Breast epithelium (tissue), 4 donors: Measurements from ENCODE around the gene FNDC3A. TPM values are rescaled to one million over a fixed set of nuclear protein-coding genes. Genes with fewer than 3 reads are reported as not detected.
A peak's percentile ranks its signal among the peaks of the same experiment; 100 is the strongest.
"Not testable (repeated sequence)": the region's sequence is repeated elsewhere in the genome, so short reads cannot be mapped to it uniquely, and the experiment has no call there.

Source experiments
- DNase-seq, 2 donors: peaks; one replicate each; pipeline ENCODE4 v3.0.0-alpha.2; 2019; ENCODE audit warnings: low spot score in 2 of 2
- H3K27ac ChIP-seq, 2 donors: fragments of 200-600 bp; sonication (generic) in 1 of 2; one replicate each; pipeline ENCODE4 v1.5.1; 2016 to 2019; ENCODE audit warnings: mild to moderate bottlenecking in 1 of 2
- H3K27me3 ChIP-seq, 2 donors: fragments of 200-600 bp; sonication (generic) in 1 of 2; one replicate each; pipeline versions ENCODE4 v1.5.1 to v1.6.0; 2017 to 2019; ENCODE audit warnings: control low read depth in 1 of 2, mild to moderate bottlenecking in 1 of 2
- H3K36me3 ChIP-seq: fragments of 200-600 bp; one replicate; pipeline ENCODE4 v1.5.1; 2019
- H3K4me1 ChIP-seq, 2 donors: fragments of 200-600 bp; sonication (generic); one replicate each; pipeline ENCODE4 v1.5.1; 2016 to 2019; ENCODE audit warnings: control low read depth in 1 of 2
- H3K4me3 ChIP-seq, 3 donors: fragments of 200-600 bp; sonication (generic); 1 replicate in 2 of 3; 2 replicates in 1 of 3; pipeline ENCODE4 v1.5.1; 2016 to 2019; ENCODE audit warnings: mild to moderate bottlenecking in 3 of 3, moderate library complexity in 2 of 3
- H3K9me3 ChIP-seq, 2 donors: fragments of 200-600 bp; sonication (generic) in 1 of 2; one replicate each; pipeline ENCODE4 v1.5.1; 2016 to 2019; ENCODE audit warnings: control low read depth in 1 of 2
- CTCF ChIP-seq, 3 donors: fragments of 450-650 bp; IDR thresholded peaks; one replicate each; pipeline ENCODE4 v1.5.1; 2016 to 2017; ENCODE audit warnings: antibody characterized with exemption in 3 of 3, mild to moderate bottlenecking in 3 of 3, moderate library complexity in 3 of 3
- POLR2A ChIP-seq: fragments of 450-650 bp; IDR thresholded peaks from one replicate; pipeline ENCODE4 v1.6.1; 2016; ENCODE audit warnings: antibody characterized with exemption, mild to moderate bottlenecking, moderate library complexity
- POLR2AphosphoS5 ChIP-seq, 3 donors: sonication (generic); formaldehyde crosslinking; IDR thresholded peaks; one replicate each; pipeline ENCODE4 v1.6.1; 2017; ENCODE audit warnings: antibody characterized with exemption in 3 of 3
- intact Hi-C: fragments of 100-400 bp; cut with DNase I; formaldehyde crosslinking; loops from one replicate; pipeline ENCODE4 v1.15.1; 2023; ENCODE audit warnings: low total_unique reads
- total RNA-seq, 3 donors: library from RNA; depleted of rRNA; stranded (reverse); fragments of >200 nt; gene quantifications; one replicate each; pipeline ENCODE4 v1.1.0, GENCODE V29; 2016

The FNDC3A gene
- total RNA-seq, 3 donors from 2014 or later = 45.3 to 85.8 (median 57.7) TPM

GRCh38 chr13:49113526-49114286 lies 138.0 kb downstream of the FNDC3A start:
- TF ChIP-seq CTCF (IDR thresholded peaks at IDR 0.05) (no peak), POLR2A (no peak), POLR2AphosphoS5 (IDR thresholded peaks at IDR 0.05) (no peak)
- intact Hi-C loops = no loop called here
- Histone ChIP-seq H3K36me3 (no peaks in the 10 kb centered on the region), H3K9me3 (no peaks in the 10 kb centered on the region), H3K4me1 (peaks cover 0 to 8% of the 10 kb centered on the region in 2 donors), H3K4me3 (no peak overlapping the region), H3K27ac (no peak overlapping the region), H3K27me3 (no peaks in the 10 kb centered on the region)
- no peak for DNase-seq

GRCh38 chr13:49116873-49117272 lies 141.2 kb downstream of the FNDC3A start:
- Histone ChIP-seq H3K4me3 (no peak overlapping the region), H3K27me3 (no peaks in the 10 kb centered on the region), H3K36me3 (no peaks in the 10 kb centered on the region), H3K27ac (no peak overlapping the region), H3K9me3 (no peaks in the 10 kb centered on the region), H3K4me1 (peaks cover 0 to 8% of the 10 kb centered on the region in 2 donors)
- intact Hi-C loops = no loop called here
- no peak for TF ChIP-seq CTCF (IDR thresholded peaks at IDR 0.05)
- no peak for TF ChIP-seq POLR2A
- no peak for TF ChIP-seq POLR2AphosphoS5 (IDR thresholded peaks at IDR 0.05)
- DNase-seq = no peak

GRCh38 chr13:49118455-49118854 lies 142.7 kb downstream of the FNDC3A start:
- H3K36me3 ChIP-seq, H3K4me3 ChIP-seq, H3K27ac ChIP-seq, H3K27me3 ChIP-seq, intact Hi-C loops, H3K9me3 ChIP-seq, H3K4me1 ChIP-seq, DNase-seq: not testable (repeated sequence)

GRCh38 chr13:49124693-49125304 lies 149.1 kb downstream of the FNDC3A start:
- no peaks in the 10 kb centered on the region for H3K36me3 ChIP-seq
- no peak overlapping the region for H3K4me3 ChIP-seq
- intact Hi-C loops = no loop called here
- TF ChIP-seq CTCF (IDR thresholded peaks at IDR 0.05) = no peak
- no peak for TF ChIP-seq POLR2AphosphoS5 (IDR thresholded peaks at IDR 0.05)
- TF ChIP-seq POLR2A = no peak
- H3K27ac ChIP-seq = peak overlapping the region in 1 of 2 donors; percentile 40
- DNase-seq = no peak
- H3K9me3 ChIP-seq = no peaks in the 10 kb centered on the region
- no peaks in the 10 kb centered on the region for H3K27me3 ChIP-seq
- H3K4me1 ChIP-seq = no peaks in the 10 kb centered on the region

- intact Hi-C loops = no loop called here
- DNase-seq = no peak
- TF ChIP-seq CTCF (IDR thresholded peaks at IDR 0.05) = no peak
- no peak for TF ChIP-seq POLR2A
- no peak for TF ChIP-seq POLR2AphosphoS5 (IDR thresholded peaks at IDR 0.05)
Observed at GRCh38 chr13:49125964-49126524, 150.3 kb downstream of the FNDC3A start.

More at GRCh38 chr13:49125964-49126524, 150.3 kb downstream of the FNDC3A start:
- Histone ChIP-seq H3K4me1 (no peaks in the 10 kb centered on the region), H3K9me3 (no peaks in the 10 kb centered on the region), H3K4me3 (no peak overlapping the region), H3K27ac (no peak overlapping the region), H3K36me3 (no peaks in the 10 kb centered on the region), H3K27me3 (no peaks in the 10 kb centered on the region)
